Measurements from ENCODE around the gene TEX29. TPM values are rescaled to one million over a fixed set of nuclear protein-coding genes. Genes with fewer than 3 reads are reported as not detected.
A peak's percentile ranks its signal among the peaks of the same experiment; 100 is the strongest.

TEX29 gene
- polyA plus RNA-seq (2013, experiment 1 of 2; ENCODE audit: insufficient read length) = not detected
- 0.18 TPM for polyA plus RNA-seq (2013, experiment 2 of 2; ENCODE audit: insufficient read length)

DNA sequence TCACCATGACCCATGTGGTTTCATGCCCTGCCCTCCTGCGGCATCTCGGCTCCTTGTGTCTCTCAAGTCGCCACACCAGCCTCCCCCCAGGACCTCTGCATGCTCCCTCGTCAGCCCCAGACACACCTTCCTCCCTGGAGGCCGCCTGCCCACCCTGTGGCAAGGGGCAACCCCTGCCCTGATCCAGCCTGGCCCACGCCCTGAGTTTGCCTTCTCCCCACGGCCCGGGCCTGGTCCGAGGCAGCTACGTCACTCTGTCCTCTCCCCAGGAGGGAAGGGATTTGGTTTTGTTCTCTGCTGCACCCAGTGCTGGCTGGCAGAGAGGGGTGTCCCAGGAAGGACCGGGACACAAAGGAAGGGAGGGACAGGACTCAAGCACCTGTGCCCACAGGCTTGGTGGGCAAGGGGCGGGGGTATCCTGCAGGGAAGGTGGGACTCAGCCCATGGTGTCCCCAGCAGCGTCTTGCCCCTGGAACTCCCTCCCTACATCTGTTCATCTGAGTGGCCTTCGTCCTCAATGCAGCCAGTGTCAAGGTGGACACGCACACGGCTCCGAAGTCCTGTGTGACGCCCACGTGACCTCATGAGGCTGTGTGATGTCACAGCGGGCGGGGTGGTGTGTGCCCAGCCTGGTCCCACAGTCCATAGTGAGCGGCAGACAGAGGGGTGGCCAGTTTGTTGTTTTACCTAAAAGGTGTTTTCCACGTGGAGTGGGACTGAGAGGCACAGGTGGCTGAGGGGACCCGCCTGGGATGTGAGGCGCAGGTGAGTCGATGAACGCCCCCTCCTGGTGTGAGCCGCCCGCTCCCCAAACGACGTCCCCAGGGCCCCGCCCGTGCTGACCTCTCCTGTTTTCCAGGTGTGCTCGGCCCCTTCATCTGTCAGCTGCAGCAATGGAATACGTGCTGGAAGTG, at the start of gene TEX29:
Gene TEX29 (plus strand): TSS at position 645 of the 914 bp plus-strand sequence. CDS start 249 bp downstream, at position 894.
- DNase-seq = no peak

DNA sequence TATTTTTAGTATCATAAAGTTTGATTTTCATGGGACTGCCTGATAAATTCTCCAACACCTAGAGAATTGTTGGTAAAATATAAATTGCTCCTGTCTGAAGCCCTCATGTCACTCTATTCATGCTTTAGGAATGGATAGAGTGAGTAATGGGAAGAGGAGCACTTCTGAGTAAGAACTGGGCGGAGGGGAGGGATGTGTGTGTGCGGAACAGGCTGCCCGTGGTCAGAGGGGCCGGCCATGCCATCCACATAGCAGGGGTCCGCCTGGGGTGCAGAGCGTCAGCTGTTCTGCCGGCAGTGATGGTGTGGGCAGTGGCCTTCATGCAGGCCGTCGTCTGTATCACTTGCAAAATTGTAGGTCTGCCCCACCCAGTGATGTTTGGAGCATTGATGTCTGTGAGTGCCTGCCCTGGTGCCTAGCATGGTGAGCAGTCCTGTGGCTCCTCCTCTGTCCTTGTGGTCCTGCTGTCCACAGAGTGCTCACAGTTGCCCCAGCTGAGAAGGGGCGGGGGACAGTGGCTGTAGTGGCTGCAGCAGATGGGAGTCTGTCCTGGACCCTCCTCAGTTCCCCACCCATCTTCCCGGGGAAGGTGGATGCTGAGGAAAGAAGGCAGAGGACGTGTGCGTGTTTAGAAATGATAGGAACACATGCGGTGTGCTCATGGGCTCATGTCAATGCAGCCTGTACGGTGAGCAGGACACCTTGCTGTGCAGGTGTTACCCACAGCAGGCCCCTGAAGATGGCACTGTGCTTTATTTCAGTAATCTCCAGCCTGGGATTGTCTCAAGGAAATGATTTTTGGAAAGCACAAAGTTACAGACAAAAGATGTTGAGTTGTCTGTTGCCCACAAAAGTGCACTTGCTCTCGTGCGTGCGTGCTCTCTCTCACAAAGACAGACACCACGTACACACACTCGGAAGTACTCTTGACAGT, 49.4 kb upstream of the TEX29 start:
- DNase-seq = peak; percentile 63

DNA sequence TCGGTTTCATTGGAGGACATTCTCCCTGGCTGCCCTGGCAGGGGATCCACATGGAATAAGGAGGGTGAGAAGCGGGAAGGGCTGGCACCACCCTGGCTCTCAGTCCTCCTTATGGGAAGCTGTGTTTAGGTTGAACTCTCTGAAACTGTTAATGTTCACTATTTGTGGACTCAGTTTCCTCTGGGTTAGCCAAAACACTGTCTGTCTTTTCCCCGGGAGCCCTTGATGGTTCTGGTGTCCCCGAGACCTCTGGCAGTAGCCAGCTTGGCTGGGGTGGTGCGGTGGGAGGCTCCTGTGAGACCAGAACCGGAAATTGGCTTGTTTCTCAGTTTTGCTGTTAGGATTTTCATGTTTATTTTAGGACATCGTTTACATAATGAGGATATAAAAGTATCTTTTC, 48.3 kb upstream of the TEX29 start:
- DNase-seq = no peak

DNA sequence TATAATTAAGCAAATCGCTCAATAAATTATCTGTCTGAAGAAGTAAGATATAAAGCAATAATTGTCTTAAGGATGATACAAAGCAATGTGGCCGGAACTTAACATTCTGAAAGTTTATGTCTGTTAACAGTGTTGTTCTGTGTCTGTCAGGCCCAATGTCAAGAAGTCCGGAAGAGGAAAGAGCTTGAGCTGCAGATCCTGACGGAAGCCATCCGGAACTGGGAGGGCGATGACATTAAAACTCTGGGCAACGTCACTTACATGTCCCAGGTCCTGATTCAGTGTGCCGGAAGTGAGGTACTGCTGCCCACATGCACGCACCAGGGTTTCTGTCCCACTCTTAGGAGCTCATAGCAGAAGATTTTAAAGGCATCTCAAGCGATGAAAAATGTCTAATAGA, 45.1 kb upstream of the TEX29 start:
- DNase-seq = no peak

DNA sequence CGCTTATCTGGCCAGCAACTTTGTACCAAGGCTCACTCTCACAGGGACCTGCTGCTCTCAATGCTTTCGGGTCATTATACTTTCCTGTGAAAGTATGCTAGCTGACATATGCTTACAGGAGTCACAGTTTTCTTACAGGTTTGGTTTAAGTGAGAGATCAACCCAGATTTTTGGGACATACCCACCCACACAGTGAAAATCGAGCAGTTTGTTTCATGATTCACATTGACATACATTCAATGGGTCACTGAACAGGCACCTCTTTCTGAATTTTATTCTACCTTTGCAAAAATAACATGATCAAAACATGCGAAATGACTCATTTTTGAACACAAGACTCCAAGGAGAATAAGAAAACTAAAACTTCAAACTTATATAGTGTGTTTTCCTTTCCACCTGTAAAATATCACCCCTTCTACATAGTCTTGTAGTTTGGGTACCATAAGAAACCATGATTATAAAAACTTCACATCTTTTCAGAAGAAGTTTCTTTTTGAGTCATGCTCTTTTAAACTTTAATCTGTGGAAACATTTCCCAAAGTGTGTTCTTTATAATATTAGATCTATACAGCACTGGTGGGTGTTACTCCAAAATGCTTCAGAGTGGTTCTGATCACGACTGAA, 44.3 kb upstream of the TEX29 start:
- no peak for DNase-seq

DNA sequence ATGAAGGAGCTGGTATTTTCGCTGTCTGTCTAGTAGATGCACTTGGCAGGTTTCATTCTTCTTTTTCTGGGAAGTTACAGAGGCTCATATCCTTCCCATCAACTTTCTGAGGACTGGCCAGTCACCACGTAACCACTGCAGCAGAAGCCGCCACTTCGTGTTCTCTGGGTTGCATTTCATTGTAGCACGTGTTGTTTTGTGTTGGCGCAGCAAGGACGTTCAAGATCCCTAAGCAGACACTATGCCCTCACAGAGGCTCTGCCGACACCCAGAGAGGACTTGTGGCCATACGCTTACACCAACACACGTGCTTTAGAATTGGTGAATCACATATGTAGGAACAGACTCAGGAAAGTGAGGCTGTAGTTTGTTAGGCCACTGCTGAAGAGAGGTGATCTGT, 42.2 kb upstream of the TEX29 start:
- no peak for DNase-seq

DNA sequence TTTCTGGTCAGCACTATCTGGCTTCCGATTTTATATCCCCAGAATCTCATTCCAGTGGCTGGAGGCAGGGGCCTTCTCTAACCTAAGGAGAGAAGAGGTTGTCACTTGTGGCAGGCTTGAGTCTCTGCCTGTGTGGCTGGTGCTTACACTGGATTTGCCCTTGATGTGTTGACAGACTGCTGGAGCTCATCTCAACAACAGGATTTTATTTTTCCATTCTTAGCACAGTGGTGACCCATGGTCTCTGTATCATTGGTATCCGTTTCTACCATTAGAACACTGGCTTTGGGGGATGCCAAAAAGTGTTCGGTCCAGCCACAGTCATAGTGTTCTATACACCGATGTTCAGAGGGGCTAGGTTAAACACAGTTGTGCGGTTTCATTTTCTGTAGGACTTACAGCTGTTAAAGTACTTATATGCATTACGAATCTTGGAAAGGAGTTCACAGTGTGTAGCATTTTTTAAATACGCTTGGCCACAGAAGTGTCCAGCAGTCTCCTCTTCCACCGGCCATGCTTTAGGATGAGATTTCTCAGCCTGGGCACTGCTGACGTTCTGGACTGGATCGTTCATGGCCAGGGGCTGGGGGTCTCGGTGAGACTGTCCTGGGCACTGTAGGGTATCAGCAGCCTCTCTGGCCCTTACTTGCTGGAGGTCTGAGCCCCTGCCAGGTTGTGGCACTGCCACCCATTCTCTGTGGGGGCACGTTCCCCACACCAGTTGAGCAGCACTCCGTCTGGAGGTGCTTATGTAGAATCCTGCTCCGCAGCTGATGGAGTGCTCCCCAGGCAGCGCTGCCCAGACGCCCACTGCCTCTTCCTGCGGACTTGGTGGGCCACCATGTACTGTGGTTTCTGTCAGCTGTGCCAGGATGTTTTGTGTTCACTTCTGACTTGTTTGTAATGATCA, 41.4 kb upstream of the TEX29 start:
- DNase-seq = no peak

DNA sequence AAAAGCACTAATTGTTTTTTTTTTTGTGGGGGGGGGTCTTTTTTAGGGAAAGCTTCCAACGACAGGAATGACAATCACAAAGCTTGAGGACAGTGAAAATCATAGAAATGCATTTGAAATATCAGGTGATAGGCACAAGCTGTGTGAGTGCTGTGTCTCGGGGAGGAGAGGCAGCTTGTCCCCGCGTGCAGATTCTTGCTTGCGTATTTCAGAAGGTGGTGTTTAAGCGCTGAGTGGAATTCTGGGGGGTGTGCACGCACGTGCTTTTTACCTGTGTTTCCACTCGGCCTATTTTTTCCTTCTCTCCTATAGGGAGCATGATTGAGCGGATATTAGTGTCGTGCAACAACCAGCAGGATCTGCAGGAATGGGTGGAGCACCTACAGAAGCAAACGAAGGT, 40.2 kb upstream of the TEX29 start:
- no peak for DNase-seq

DNA sequence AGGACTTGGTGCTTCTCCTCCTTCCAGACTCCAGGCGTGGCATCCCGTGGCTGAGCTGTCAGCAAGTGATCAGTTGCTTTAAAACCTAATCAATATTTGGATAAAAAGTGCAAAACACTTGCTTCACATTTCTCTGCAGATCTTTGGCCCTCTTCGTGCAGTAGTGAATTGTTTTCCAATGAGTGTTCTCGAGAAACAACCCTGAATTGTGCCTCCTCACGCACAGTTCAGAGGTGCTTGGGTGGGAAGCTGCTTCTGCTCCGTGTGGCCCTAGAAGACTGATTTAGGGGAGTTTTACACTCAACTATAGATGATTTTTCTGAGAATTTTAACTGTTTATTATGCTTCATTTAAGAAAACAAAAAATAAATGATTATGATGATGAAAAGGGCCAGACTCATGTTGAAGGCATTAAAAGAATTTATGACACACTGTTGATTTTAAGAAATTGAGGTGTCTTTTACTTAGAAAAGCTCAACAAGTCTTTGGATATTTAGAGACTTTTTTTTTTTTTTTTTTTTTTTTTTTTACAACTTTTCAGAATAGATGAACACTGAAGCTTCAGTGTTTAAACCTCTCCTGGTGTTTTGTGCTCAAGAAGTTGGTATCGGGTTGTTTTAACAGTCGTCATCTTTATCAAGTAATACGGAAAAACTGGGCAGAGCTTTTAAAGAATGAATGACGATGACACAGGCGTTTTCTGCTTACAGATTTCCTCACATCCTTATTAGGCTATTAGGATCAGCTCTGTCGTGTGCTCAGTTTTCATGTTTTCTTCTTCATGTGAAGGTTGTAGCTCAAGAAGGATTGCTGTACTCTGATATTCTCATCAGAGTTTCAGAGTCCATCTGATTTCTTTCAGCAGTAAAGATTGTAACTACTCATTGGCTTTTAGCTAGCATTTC, 39.5 kb upstream of the TEX29 start:
- DNase-seq = peak; percentile 78

DNA sequence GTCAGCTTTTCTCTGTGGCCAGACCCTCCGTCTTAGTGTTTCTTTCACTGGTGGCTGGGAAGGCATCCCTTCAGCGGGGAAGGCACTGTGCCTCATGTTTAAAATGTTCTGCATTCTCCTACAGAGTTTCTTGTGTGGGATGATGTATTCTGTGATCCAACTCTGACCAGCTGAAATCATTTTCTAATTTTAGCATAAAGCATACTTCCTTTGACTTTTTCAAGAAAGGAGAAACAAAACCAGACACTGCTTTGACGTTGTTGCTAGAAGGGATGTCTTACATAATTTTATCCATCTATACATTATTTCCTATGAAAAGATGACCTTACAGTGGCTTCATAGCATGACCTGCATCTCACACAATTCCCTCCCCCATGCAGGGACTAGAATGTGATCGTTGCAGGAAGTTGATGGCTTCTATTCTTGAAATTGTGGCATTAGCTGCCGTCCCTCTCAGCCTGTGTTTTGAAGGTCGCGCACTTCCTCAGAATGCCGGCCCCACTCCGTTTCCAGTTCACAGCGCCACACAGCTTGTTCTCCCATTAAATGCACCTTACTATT, 38.6 kb upstream of the TEX29 start:
- peak; percentile 79 for DNase-seq

DNA sequence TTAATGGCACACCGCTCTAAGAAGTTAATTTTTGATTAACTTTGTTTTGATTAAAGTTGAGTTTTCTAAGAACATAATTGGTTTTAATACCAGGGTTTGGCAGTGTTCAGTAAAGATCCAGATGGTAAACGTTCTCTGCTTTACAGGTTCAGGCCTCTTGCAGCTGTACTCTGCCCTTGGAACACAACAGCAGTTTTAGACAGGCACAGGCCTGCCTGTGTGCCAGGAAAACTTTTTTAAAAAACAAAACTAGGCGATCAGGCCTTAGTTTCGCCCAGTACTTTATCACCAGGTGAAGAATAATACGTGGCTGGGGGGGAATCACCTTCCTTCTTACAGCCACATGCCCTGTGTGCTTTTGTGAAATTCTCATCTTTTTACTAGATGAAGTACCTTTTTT, 38.0 kb upstream of the TEX29 start:
- DNase-seq = no peak

DNA sequence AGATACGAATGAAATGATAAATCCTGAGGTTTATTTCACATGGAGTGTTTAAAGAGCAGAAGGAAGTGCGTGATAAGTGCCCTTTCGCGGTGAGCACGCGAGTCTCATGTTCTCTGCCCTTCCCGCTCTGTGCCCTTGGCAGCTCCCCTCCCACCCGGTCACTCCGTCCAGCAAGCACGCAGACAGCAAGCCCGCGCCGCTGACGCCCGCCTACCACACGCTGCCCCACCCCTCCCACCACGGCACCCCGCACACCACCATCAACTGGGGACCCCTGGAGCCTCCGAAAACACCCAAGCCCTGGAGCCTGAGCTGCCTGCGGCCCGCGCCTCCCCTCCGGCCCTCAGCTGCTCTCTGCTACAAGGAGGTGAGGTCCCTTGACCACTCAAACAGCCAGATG, 37.4 kb upstream of the TEX29 start:
- no peak for DNase-seq

DNA sequence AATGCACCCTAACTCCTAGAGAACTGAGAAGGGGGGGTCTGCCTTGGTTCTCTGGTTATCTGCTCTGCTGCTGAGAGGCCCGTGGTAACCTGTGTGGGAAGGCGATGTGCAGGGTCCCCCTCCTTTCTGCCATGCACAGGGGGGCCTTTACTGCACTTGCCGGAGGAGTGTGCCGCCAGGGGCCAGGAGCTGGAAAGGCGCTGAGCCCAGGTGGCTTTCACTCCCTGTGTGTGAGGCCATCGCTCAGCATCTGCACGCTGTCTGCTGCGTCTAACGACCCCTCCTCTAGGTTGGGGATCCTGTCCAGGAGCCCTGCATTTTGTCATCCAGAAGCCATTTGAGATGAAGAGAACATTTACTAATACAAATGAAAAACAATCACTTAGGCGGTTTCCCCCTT, 37.0 kb upstream of the TEX29 start:
- DNase-seq = no peak

DNA sequence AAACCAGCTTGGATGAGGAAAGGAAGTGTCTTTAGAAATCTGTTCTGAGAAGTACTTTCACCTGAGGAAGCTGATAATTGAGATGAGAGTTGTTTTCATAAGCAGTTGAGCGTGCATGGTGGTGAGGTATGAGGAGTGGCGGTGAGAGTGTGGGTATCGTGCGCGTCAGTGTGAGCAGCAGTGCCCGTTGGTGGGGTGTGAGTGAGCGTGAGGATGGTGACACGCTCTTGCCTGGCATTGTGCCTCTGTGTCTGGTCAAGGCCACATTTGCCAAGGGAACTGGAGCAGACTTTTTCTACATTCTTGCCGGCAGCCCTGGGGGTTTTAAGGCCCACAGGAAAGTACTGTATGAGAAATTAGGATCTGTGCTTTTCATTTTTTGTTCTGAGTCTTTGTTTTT, 36.5 kb upstream of the TEX29 start:
- DNase-seq = no peak

DNA sequence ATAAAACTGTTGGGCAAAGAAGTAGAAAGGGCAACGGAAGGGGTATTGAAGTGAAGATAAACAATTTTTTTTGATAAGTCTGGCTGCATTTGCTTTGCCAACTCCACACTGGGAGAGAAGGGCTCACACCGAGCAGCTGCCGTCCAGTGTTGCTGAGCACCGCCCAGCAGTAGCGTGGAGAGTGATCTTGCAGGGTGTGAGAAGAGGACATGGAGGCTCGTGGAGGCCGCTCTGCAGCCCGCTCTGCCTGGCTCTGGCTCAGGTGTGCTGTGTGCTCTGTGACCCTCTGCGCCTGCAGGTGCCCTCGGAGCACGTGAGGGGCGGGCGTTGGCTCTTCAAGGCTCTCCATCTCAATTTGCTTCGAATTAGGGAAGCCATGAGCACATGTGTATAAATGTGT, 35.9 kb upstream of the TEX29 start:
- DNase-seq = no peak

DNA sequence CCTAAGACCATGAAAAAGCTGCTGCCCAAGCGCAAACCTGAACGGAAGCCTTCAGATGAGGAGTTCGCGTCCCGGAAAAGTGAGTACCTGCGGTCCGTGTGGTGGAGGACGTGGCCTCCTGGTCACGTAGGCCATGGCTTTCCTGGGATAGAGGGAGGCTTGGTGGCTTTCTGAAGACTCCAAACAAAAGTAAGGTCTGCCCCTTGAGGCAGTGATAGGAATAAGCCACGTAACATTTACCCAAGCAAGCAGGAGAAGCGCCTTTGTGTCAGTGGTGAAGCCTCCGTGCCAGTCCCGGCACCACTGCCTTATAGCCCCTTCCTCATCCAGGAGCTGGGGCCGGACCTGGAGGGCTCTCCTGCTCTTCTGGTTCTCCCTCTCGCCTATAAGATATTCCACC, 34.3 kb upstream of the TEX29 start:
- DNase-seq = no peak

DNA sequence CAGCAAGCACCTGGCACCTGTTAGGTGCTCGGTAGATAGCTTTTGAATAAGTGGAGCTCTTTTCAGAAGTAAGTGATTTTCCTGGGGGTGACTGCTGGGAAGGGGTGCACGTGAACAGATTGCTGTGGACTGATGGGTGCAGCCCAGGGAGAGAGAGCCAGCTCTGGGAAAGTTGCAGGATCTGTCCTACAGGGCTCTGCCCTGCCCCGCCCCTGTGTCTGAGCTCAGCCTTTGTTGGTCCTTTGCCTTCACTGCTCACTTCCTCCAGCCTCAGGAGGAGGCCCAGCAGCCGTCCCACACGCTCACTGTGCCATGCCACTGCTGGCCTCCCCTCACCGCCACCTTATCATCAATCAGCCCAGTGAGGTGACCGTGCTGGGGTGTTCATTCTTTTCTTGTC, 33.7 kb upstream of the TEX29 start:
- DNase-seq = no peak

DNA sequence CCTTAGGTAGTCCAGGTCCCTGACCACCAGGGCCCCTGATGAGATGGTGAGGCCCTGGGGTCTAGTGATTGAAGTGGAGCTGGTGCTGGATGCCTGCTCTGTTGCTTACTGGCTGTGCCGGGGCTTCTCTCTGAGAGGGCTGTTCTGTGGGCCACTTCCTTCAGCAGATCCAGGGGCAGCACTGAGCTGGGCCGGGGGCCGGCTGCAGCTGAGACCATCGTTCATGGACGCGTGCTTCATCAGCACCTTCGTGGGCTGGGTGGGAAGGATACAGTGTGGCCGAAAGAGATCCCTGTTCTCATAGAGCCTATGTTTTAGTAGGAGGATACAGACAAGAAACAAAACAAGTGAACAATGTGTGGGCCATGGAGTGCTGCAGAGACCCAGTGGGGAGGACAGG, 33.2 kb upstream of the TEX29 start:
- no peak for DNase-seq

DNA sequence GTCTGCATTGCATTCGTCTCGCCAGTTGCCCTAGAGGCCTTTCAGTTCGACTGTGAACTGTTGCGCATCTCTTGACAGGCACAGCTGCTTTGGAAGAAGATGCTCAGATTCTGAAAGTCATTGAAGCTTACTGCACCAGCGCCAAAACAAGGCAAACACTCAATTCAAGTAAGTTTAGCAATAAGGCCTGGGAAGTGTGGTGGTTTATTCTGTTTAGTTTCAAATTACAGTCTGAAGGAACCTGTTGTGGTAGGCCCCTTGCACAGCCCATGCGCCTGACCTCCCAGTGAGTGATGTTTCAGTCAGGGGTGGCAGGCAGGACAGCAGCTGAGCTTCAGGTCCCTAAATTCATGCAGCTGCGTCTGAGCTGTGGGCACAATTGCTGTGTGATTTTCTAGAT, 32.2 kb upstream of the TEX29 start:
- DNase-seq = no peak

DNA sequence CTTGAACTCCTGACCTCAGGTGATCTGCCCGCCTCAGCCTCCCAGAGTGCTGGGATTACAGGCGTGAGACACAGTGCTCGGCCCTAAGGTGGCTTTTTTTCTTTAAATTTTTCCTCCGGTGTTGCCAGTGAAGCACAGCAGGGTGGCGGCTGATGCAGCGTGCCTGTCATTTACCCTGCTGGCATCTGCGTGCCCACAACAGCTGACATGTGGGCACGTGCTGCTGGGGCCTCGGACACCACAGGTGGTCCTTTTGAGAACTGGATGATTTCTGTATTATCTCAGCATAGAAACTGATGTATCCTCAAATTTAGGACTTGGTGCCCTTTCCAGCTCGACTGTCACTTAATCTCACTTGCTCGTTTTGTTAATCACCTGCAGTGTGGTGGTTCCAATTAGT, 31.2 kb upstream of the TEX29 start:
- no peak for DNase-seq
